Calu3 (cell line): ENCODE measurements around the gene COL26A1. TPM values are rescaled to one million over a fixed set of nuclear protein-coding genes. Genes with fewer than 3 reads are reported as not detected.

Source experiments
- BruUV-seq: library from RNA; stranded (reverse); fragments of 400-500 nt; replicated peaks from 2 replicates; lab custom pipeline; 2021; lab: Mats Ljungman, UMichigan
- CTCF ChIA-PET: fragments of 300-600 bp; sonication (Branson Sonifier 250); formaldehyde crosslinking; loops from one replicate; lab custom pipeline; 2022; ENCODE audit warnings: antibody characterized with exemption; lab: Charles Lee
- DNase-seq: peaks from one replicate; pipeline ENCODE4 v3.0.0; 2022
- H3K27ac Mint-ChIP-seq: one replicate; pipeline ENCODE4 v1.8.0; 2022; ENCODE audit warnings: mixed read lengths; ENCODE audit not compliant: unreplicated experiment
- H3K27me3 Mint-ChIP-seq: one replicate; pipeline ENCODE4 v1.8.0; 2022; ENCODE audit warnings: mixed read lengths; ENCODE audit not compliant: unreplicated experiment
- H3K36me3 Mint-ChIP-seq: one replicate; pipeline ENCODE4 v1.8.0; 2022; ENCODE audit warnings: mild to moderate bottlenecking, moderate library complexity, mixed read lengths; ENCODE audit not compliant: insufficient read depth, unreplicated experiment
- H3K4me1 Mint-ChIP-seq: one replicate; pipeline ENCODE4 v1.8.0; 2022; ENCODE audit warnings: mild to moderate bottlenecking, low read depth, mixed read lengths; ENCODE audit not compliant: unreplicated experiment
- H3K4me3 Mint-ChIP-seq: one replicate; pipeline ENCODE4 v1.8.0; 2022; ENCODE audit warnings: mild to moderate bottlenecking, low read depth, moderate library complexity, mixed read lengths; ENCODE audit not compliant: unreplicated experiment
- H3K9me3 Mint-ChIP-seq: one replicate; pipeline ENCODE4 v1.8.0; 2022; ENCODE audit warnings: low read depth, mixed read lengths; ENCODE audit not compliant: unreplicated experiment
- CTCF ChIP-seq: fragments of 200-600 bp; IDR thresholded peaks from one replicate; pipeline ENCODE4 v1.8.0; 2022; ENCODE audit warnings: antibody characterized with exemption; ENCODE audit not compliant: unreplicated experiment
- intact Hi-C: fragments of 100-400 bp; cut with micrococcal nuclease; formaldehyde crosslinking; loops from one replicate; pipeline ENCODE4 v1.10.0; 2022; ENCODE audit not compliant: unreplicated experiment
- total RNA-seq: library from RNA; stranded (reverse); gene quantifications from 2 replicates; pipeline ENCODE4 v1.2.3, GENCODE V29; 2022

The COL26A1 gene
- total RNA-seq, 1 experiment from 2014 or later = not detected

- intact Hi-C loops = no loop called here
- BruUV-seq = no TSS peak
- no peak for DNase-seq
- CTCF ChIA-PET = interaction anchor here (0.7 kb wide), 1 partner anchor 135 kb away, joined by 4 read pairs; the partner anchor contains the start of gene ZNHIT1
- H3K36me3 Mint-ChIP-seq = no peaks in the 10 kb centered on the region
- H3K4me1 Mint-ChIP-seq = no peaks in the 10 kb centered on the region
- H3K27me3 Mint-ChIP-seq = peaks cover 11% of the 10 kb centered on the region
- no peak overlapping the region for H3K4me3 Mint-ChIP-seq
- H3K27ac Mint-ChIP-seq = no peak overlapping the region
- no peak for TF ChIP-seq CTCF
- no peaks in the 10 kb centered on the region for H3K9me3 Mint-ChIP-seq
Measured at GRCh38 chr7:101352920-101353308, 9.8 kb upstream of the COL26A1 start.

GRCh38 chr7:101357433-101357832 lies 5.2 kb upstream of the COL26A1 start:
- no peak for TF ChIP-seq CTCF
- CTCF ChIA-PET = interaction anchor here (0.6 kb wide), 1 partner anchor 797 kb away, joined by 3 read pairs; no protein-coding TSS in a partner anchor
- no TSS peak for BruUV-seq
- Mint-ChIP-seq H3K4me3 (no peak overlapping the region), H3K4me1 (no peaks in the 10 kb centered on the region), H3K27me3 (no peaks in the 10 kb centered on the region), H3K36me3 (no peaks in the 10 kb centered on the region), H3K9me3 (no peaks in the 10 kb centered on the region), H3K27ac (no peak overlapping the region)
- no peak for DNase-seq
- intact Hi-C loops = no loop called here

GRCh38 chr7:101363196-101363733 lies 590 bp downstream of the COL26A1 start:
- H3K36me3 Mint-ChIP-seq = no peaks in the 10 kb centered on the region
- CTCF ChIA-PET = interaction anchor here (0.6 to 0.7 kb wide), 5 partner anchors 10 to 257 kb away, joined by 3 to 9 read pairs (median 5); no protein-coding TSS in a partner anchor
- TF ChIP-seq CTCF = no peak
- intact Hi-C loops = no loop called here
- no TSS peak for BruUV-seq
- H3K9me3 Mint-ChIP-seq = peaks cover 2% of the 10 kb centered on the region
- H3K4me1 Mint-ChIP-seq = no peaks in the 10 kb centered on the region
- no peak overlapping the region for H3K27ac Mint-ChIP-seq
- no peak for DNase-seq
- peak overlapping the region; percentile 41 for H3K4me3 Mint-ChIP-seq
- peaks cover 22% of the 10 kb centered on the region for H3K27me3 Mint-ChIP-seq

GRCh38 chr7:101363734-101364374 lies 1.2 kb downstream of the COL26A1 start:
- Mint-ChIP-seq H3K27me3 (peaks cover 27% of the 10 kb centered on the region), H3K36me3 (no peaks in the 10 kb centered on the region), H3K9me3 (peaks cover 2% of the 10 kb centered on the region), H3K4me3 (peak overlapping the region; percentile 41), H3K4me1 (no peaks in the 10 kb centered on the region), H3K27ac (no peak overlapping the region)
- peak; percentile 72 for TF ChIP-seq CTCF
- peak; percentile 62 for DNase-seq
- CTCF ChIA-PET = no interaction called here
- intact Hi-C loops = no loop called here
- no TSS peak for BruUV-seq
